ENCODE data around the gene AKNA.
"Not testable (repeated sequence)": the region's sequence is repeated elsewhere in the genome, so short reads cannot be mapped to it uniquely, and the experiment has no call there.

Gene AKNA

GRCh38 chr9:114335745-114336144 is 52.0 kb downstream of the AKNA start:
- TF ChIP-seq EZH2 (IDR thresholded peaks at IDR 0.05; ENCODE audit: borderline replicate concordance, low read length) (no peak), CTCF (IDR thresholded peaks at IDR 0.05; ENCODE audit: low read length) (no peak)
- Histone ChIP-seq H4K20me1 (ENCODE audit: insufficient read depth, low read length) (no peaks in the 10 kb centered on the region), H3K79me2 (ENCODE audit: insufficient read depth, low read length) (no peaks in the 10 kb centered on the region), H3K9ac (ENCODE audit: low read length) (no peak overlapping the region), H3K36me3 (ENCODE audit: insufficient read depth, low read length) (peaks cover 63% of the 10 kb centered on the region), H3K9me2 (ENCODE audit: low read depth, low read length) (no peaks in the 10 kb centered on the region), H3F3A (ENCODE audit: insufficient read depth, low read length) (no peaks in the 10 kb centered on the region), H3K4me1 (ENCODE audit: insufficient read depth, low read length, severe bottlenecking) (no peaks in the 10 kb centered on the region), H3K4me3 (ENCODE audit: low read depth, low read length, poor library complexity, severe bottlenecking) (no peak overlapping the region), H3K27me3 (ENCODE audit: insufficient read depth, low read length) (no peaks in the 10 kb centered on the region), H3K9me3 (ENCODE audit: low read length) (0 out of 2 replicates have a peak, but pooled peaks cover 3% of the 10 kb centered on the region), H3K27ac (ENCODE audit: low read depth, low read length, poor library complexity, severe bottlenecking) (no peak overlapping the region), H3K4me2 (ENCODE audit: low read length) (no peak overlapping the region), H2AFZ (ENCODE audit: low read length) (no peak overlapping the region)

GRCh38 chr9:114334490-114334889 is 53.3 kb downstream of the AKNA start:
- TF ChIP-seq EZH2 (IDR thresholded peaks at IDR 0.05; ENCODE audit: borderline replicate concordance, low read length) (no peak), CTCF (IDR thresholded peaks at IDR 0.05; ENCODE audit: low read length) (no peak)
- Histone ChIP-seq H3K4me2 (ENCODE audit: low read length) (no peak overlapping the region), H4K20me1 (ENCODE audit: insufficient read depth, low read length) (no peaks in the 10 kb centered on the region), H3K27me3 (ENCODE audit: insufficient read depth, low read length) (no peaks in the 10 kb centered on the region), H3K9ac (ENCODE audit: low read length) (no peak overlapping the region), H3K9me2 (ENCODE audit: low read depth, low read length) (no peaks in the 10 kb centered on the region), H3K9me3 (ENCODE audit: low read length) (0 out of 2 replicates have a peak, but pooled peaks cover 3% of the 10 kb centered on the region), H3K4me3 (ENCODE audit: low read depth, low read length, poor library complexity, severe bottlenecking) (no peak overlapping the region), H2AFZ (ENCODE audit: low read length) (no peak overlapping the region), H3K4me1 (ENCODE audit: insufficient read depth, low read length, severe bottlenecking) (no peaks in the 10 kb centered on the region), H3K79me2 (ENCODE audit: insufficient read depth, low read length) (no peaks in the 10 kb centered on the region), H3K27ac (ENCODE audit: low read depth, low read length, poor library complexity, severe bottlenecking) (no peak overlapping the region), H3F3A (ENCODE audit: insufficient read depth, low read length) (no peaks in the 10 kb centered on the region), H3K36me3 (ENCODE audit: insufficient read depth, low read length) (peaks cover 50% of the 10 kb centered on the region)

GRCh38 chr9:114333718-114334117 is 54.1 kb downstream of the AKNA start:
- H3K4me2 ChIP-seq (ENCODE audit: low read length); H3K27ac ChIP-seq (ENCODE audit: low read depth, low read length, poor library complexity, severe bottlenecking); H3K9me2 ChIP-seq (ENCODE audit: low read depth, low read length); H3K27me3 ChIP-seq (ENCODE audit: insufficient read depth, low read length); H4K20me1 ChIP-seq (ENCODE audit: insufficient read depth, low read length); H3K79me2 ChIP-seq (ENCODE audit: insufficient read depth, low read length); H3K9me3 ChIP-seq (ENCODE audit: low read length); H2AFZ ChIP-seq (ENCODE audit: low read length); H3K9ac ChIP-seq (ENCODE audit: low read length); H3K4me3 ChIP-seq (ENCODE audit: low read depth, low read length, poor library complexity, severe bottlenecking); H3K4me1 ChIP-seq (ENCODE audit: insufficient read depth, low read length, severe bottlenecking); H3F3A ChIP-seq (ENCODE audit: insufficient read depth, low read length): not testable (repeated sequence)
- peaks cover 44% of the 10 kb centered on the region for H3K36me3 ChIP-seq (ENCODE audit: insufficient read depth, low read length)

- not testable (repeated sequence) for H3K27ac ChIP-seq (ENCODE audit: low read depth, low read length, poor library complexity, severe bottlenecking); H3K4me3 ChIP-seq (ENCODE audit: low read depth, low read length, poor library complexity, severe bottlenecking); H3F3A ChIP-seq (ENCODE audit: insufficient read depth, low read length); H3K9me2 ChIP-seq (ENCODE audit: low read depth, low read length); H3K9ac ChIP-seq (ENCODE audit: low read length); H3K79me2 ChIP-seq (ENCODE audit: insufficient read depth, low read length); H3K27me3 ChIP-seq (ENCODE audit: insufficient read depth, low read length); H3K4me2 ChIP-seq (ENCODE audit: low read length); H2AFZ ChIP-seq (ENCODE audit: low read length); H3K9me3 ChIP-seq (ENCODE audit: low read length); H4K20me1 ChIP-seq (ENCODE audit: insufficient read depth, low read length); H3K4me1 ChIP-seq (ENCODE audit: insufficient read depth, low read length, severe bottlenecking)
- H3K36me3 ChIP-seq (ENCODE audit: insufficient read depth, low read length): peaks cover 32% of the 10 kb centered on the region
Measured at GRCh38 chr9:114332474-114333040, 55.2 kb downstream of the AKNA start.

GRCh38 chr9:114331229-114332195 is 56.3 kb downstream of the AKNA start:
- not testable (repeated sequence) for H3K4me3 ChIP-seq (ENCODE audit: low read depth, low read length, poor library complexity, severe bottlenecking); H3K9me2 ChIP-seq (ENCODE audit: low read depth, low read length); H3K9ac ChIP-seq (ENCODE audit: low read length); H3F3A ChIP-seq (ENCODE audit: insufficient read depth, low read length); H3K27ac ChIP-seq (ENCODE audit: low read depth, low read length, poor library complexity, severe bottlenecking); H3K9me3 ChIP-seq (ENCODE audit: low read length); H3K79me2 ChIP-seq (ENCODE audit: insufficient read depth, low read length); H4K20me1 ChIP-seq (ENCODE audit: insufficient read depth, low read length); H3K27me3 ChIP-seq (ENCODE audit: insufficient read depth, low read length); H3K4me2 ChIP-seq (ENCODE audit: low read length); H3K4me1 ChIP-seq (ENCODE audit: insufficient read depth, low read length, severe bottlenecking); H2AFZ ChIP-seq (ENCODE audit: low read length)
- H3K36me3 ChIP-seq (ENCODE audit: insufficient read depth, low read length): peaks cover 24% of the 10 kb centered on the region

Data from OCI-LY1 (cell line).